GM18861 (cell line): ENCODE measurements around the gene HMGN1.

Experiments
- ATAC-seq: cut with Tn5 transposase; IDR thresholded peaks from one replicate; pipeline ENCODE4 v1.9.1; 2021; ENCODE audit not compliant: unreplicated experiment

HMGN1 gene

GRCh38 chr21:39336457-39337008 is 12.4 kb downstream of the HMGN1 start:
- no peak for ATAC-seq

GRCh38 chr21:39334611-39335010 is 14.3 kb downstream of the HMGN1 start:
- ATAC-seq, result no peak

GRCh38 chr21:39332175-39332574 is 16.7 kb downstream of the HMGN1 start:
- ATAC-seq, result no peak

- no peak for ATAC-seq
Observed at GRCh38 chr21:39330001-39330400, 18.9 kb downstream of the HMGN1 start.

- ATAC-seq, result no peak
Observed at GRCh38 chr21:39327727-39328126, 21.2 kb downstream of the HMGN1 start.

DNA sequence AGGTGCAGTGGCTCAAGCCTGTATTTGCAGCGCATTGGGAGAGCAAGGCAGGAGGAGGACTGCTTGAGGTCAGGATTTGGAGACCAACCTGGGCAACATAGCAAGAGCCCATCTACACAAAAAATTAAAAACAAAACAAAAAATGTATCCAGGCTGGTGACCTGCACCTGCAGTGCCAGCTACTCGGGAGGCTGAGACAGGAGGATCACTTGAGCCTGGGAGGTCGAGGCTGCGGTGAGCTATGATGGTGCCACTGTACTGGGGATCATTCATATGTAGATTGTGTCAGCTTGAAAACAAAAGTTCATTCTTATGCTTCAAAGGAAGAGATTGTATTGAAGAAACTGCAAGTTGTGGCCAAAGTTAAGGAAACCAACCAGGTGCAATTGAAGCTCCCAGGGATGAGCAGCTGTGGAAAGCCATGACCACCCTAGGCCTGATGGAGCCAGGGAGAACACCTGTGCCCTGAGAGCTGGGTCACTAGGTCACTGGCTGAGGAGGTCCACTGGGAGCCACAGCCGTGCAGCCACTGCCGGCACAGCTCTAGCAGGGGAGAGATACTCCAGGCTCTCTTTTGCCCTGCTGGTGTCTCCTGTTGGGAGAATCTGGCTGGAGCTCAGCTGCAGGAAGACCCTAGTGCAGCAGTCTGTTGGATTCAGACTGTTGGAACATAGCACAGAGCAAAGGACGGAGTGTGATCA is 22.1 kb downstream of the HMGN1 start:
- no peak for ATAC-seq

DNA sequence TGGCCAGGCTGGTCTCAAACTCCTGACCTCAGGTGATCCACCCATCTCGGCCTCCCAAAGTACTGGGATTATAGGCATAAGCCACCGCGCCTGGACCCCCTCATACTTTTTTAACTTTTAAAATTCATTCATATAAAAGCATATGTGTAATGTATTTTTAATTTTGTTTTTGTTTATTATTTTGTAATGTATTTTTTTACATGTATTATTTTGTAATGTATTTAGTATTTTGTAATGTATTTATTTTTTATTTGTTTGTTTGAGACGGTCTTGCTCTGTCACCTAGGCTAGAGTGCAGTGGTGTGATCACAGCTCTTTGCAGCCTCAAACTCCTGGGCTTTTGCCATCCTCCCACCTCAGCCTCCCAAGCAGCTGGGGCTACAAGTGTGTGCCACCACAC is 23.4 kb downstream of the HMGN1 start:
- no peak for ATAC-seq

GRCh38 chr21:39321424-39321823 is 27.5 kb downstream of the HMGN1 start:
- ATAC-seq, result no peak

GRCh38 chr21:39319814-39320332 is 29.0 kb downstream of the HMGN1 start:
- ATAC-seq, result no peak

DNA sequence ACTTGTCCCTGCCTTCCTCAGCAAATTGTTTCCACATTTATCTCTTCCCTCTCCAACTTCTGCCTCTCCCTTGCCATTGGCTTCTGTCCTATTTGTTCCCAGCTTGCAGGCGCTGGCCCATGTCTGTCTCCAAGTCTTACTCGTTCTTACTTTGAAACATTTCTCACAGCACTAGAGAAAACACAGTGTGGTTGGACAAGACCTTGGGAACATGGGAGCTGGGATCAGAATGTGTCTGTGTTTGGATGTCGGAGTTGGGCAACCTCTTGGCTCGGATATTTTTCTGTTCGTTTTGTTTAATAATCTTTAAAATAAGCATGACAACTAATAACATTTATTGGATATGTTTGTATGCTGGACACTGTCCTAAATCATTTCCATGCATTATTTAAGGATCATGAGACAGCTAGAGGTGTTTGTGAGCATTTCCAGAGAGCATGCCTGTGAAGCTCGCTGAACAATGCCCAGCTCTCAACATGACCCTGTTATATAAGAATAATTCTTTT is 29.6 kb downstream of the HMGN1 start:
- no peak for ATAC-seq

DNA sequence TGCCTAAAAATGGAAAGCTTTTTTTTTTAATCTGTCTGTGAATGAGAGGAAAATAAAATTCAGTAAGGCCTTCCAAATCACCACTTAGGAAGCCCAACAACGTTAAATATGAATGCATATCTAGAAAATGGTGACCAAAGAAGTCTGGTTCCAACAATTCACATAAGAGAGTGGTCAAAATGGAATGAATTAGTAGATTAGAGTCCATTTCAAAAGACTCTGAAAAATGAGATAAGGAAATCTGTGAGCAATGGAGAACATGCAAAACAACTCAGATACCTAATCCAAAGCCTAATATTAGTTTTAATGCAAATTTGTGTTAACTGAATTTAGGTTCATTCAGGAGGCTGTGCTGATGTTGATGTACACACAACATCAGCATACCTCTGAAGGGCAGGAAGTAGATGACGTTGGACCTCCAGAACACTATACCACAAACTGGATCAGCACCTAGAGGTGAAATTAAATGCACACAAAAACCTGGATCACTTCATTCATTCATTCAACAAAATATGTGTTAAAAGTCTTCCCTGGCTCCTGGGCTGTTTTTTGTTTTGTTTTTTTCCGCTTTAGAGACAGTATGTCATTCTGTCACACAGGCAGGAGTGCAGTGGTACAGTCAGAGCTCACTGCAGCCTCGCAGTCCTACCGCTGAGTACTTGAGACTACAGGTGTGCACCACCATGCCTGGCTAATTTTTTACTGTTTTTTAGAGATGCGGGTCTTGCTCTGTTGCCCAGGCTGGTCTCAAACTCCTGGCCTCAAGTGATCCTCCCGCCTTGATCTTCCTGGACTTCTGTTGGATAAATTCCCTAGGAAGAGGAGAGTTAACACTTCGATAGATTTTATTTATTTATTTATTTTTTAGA is 30.6 kb downstream of the HMGN1 start:
- no peak for ATAC-seq

- no peak for ATAC-seq
Observed at GRCh38 chr21:39317134-39318090, 31.5 kb downstream of the HMGN1 start.

GRCh38 chr21:39316729-39317128 is 32.2 kb downstream of the HMGN1 start:
- ATAC-seq, result no peak

DNA sequence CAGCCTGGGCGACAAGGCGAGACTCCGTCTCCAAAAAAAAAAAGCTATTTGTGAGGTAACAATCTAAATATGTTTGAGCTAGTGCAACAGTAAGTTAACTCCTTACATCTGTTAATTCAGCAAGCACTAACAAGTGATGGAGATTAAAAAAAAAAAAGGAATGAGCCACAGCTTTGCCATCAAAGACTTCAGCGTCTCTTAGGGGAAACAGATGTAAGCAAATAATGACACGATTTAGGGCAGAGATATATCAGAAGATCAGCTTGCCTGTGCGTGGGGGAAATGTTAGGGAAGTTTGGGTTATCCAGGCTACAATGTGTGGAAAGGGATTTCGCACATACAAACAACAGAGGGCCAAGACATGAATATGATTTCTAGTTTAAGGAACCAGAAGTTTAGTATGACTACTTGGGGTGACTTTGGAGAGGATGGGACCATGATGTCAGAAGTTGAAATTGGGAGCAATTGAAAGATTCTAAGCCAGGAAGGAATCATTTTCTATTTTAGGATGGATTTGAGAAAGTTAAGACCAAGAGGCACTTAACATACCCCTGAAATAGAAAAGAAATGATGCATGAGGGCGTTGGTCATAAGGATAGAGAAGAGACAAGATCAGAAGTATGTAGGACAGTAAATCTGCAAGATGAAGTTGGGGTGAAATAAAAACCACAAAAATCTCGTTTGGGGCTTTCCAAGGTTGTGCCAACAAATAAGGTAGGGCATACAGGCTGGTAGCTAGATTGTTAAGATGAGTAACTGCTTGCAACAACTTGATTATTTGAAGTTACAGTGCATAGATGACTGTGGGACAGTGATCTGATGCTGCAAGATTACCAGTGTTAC is 33.1 kb downstream of the HMGN1 start:
- ATAC-seq, result no peak

GRCh38 chr21:39314143-39315027 is 34.5 kb downstream of the HMGN1 start:
- ATAC-seq, result peak; percentile 4

DNA sequence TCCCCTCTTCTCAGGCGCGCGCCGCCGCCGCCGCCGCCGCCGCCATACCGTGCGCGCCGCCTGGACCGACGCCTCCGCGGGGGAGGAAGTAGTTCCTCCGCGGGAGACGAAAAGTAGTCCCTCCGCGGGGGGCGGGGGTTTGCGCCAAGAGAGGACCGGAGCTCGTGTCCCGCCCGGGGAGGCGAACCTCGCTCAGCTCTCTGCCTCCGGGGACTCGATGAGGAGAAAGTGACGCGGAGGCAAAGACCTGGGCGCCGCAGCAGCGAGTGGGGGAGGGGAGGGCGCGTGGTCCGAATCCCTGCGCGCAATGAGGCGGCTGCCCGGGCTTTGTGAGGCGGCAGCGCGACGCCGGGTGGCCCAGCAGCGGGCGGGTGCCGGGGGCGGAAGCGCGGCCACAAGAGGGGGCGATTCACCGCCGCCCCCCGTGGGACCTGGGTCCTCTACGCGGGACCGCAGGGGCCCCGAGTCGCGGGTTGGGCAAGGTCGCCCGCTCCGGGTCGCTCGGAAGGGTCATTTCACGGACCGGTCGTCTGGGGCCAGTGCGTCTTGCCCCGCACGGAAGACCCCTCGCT is 35.2 kb downstream of the HMGN1 start, which contains the start of gene BRWD1:
BRWD1 (minus strand) TSS at position 62 of the 572 bp plus-strand sequence. CDS start 141 bp downstream, outside the sequence.
- peak; percentile 27 for ATAC-seq

- ATAC-seq, result peak; percentile 3
Observed at GRCh38 chr21:39313042-39313570, 35.8 kb downstream of the HMGN1 start.
